Peyer's patch (tissue), 4 donors: ENCODE measurements around the gene FHOD3.

ENCODE experiments used
- POLR2A ChIP-seq, 2 donors: fragments of 450-650 bp; IDR thresholded peaks; one replicate each; pipeline ENCODE4 v1.5.1; 2017; ENCODE audit warnings: antibody characterized with exemption in 2 of 2, mild to moderate bottlenecking in 2 of 2, moderate library complexity in 2 of 2
- TF ChIP-seq, protein P1 (sequence below), 6 experiments: fragments of 450-650 bp in 4 of 6; fragments of 200-600 bp in 2 of 6; sonication (generic) in 1 of 6; IDR thresholded peaks; one replicate each; pipeline ENCODE4 v1.5.1; 2017 to 2019; ENCODE audit warnings: antibody characterized with exemption in 6 of 6, mild to moderate bottlenecking in 3 of 6, moderate library complexity in 1 of 6

GRCh38 chr18:36672437-36673344, 375.2 kb downstream of the FHOD3 start:
- TF ChIP-seq, protein P1, sequence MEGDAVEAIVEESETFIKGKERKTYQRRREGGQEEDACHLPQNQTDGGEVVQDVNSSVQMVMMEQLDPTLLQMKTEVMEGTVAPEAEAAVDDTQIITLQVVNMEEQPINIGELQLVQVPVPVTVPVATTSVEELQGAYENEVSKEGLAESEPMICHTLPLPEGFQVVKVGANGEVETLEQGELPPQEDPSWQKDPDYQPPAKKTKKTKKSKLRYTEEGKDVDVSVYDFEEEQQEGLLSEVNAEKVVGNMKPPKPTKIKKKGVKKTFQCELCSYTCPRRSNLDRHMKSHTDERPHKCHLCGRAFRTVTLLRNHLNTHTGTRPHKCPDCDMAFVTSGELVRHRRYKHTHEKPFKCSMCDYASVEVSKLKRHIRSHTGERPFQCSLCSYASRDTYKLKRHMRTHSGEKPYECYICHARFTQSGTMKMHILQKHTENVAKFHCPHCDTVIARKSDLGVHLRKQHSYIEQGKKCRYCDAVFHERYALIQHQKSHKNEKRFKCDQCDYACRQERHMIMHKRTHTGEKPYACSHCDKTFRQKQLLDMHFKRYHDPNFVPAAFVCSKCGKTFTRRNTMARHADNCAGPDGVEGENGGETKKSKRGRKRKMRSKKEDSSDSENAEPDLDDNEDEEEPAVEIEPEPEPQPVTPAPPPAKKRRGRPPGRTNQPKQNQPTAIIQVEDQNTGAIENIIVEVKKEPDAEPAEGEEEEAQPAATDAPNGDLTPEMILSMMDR (IDR thresholded peaks at IDR 0.05) = no peak
- no peak for TF ChIP-seq POLR2A (IDR thresholded peaks at IDR 0.05)
